Gastroesophageal sphincter (tissue), 4 donors: ENCODE measurements around the gene RAB36. TPM values are rescaled to one million over a fixed set of nuclear protein-coding genes. Genes with fewer than 3 reads are reported as not detected.
A peak's percentile ranks its signal among the peaks of the same experiment; 100 is the strongest.

Experiments used
- ATAC-seq: fragments of 150-250 bp; one replicate; pipeline ENCODE4 v1.9.1; 2016; ENCODE audit warnings: mild to moderate bottlenecking, moderate library complexity
- H3K27ac ChIP-seq, 4 donors: fragments of 200-600 bp; sonication (generic) in 3 of 4; 1 replicate in 3 of 4; 2 replicates in 1 of 4; pipeline ENCODE4 v1.5.1; 2016 to 2019
- H3K27me3 ChIP-seq: fragments of 200-600 bp; sonication (generic); one replicate; pipeline ENCODE4 v1.5.1; 2019
- H3K36me3 ChIP-seq, 2 donors: fragments of 200-600 bp; sonication (generic); one replicate each; pipeline ENCODE4 v1.5.1; 2019; ENCODE audit warnings: control low read depth in 1 of 2
- H3K4me1 ChIP-seq, 3 donors: fragments of 200-600 bp; sonication (generic); 1 replicate in 2 of 3; 2 replicates in 1 of 3; pipeline ENCODE4 v1.5.1; 2016 to 2019; ENCODE audit warnings: control low read depth in 2 of 3
- H3K4me3 ChIP-seq, 2 donors: fragments of 200-600 bp; sonication (generic); one replicate each; pipeline ENCODE4 v1.5.1; 2019; ENCODE audit warnings: mild to moderate bottlenecking in 1 of 2, moderate library complexity in 1 of 2
- H3K9me3 ChIP-seq, 3 donors: fragments of 200-600 bp; sonication (generic); one replicate each; pipeline ENCODE4 v1.5.1; 2017 to 2019; ENCODE audit warnings: control low read depth in 2 of 3
- EP300 ChIP-seq: sonication (generic); formaldehyde crosslinking; IDR thresholded peaks from one replicate; pipeline ENCODE4 v1.6.1; 2017; ENCODE audit warnings: antibody characterized with exemption, mild to moderate bottlenecking
- POLR2A ChIP-seq, 2 donors: fragments of 450-650 bp; IDR thresholded peaks; one replicate each; pipeline ENCODE4 v1.6.1; 2017; ENCODE audit warnings: antibody characterized with exemption in 2 of 2, mild to moderate bottlenecking in 2 of 2, moderate library complexity in 1 of 2
- POLR2AphosphoS5 ChIP-seq: sonication (generic); formaldehyde crosslinking; IDR thresholded peaks from one replicate; pipeline ENCODE4 v1.6.1; 2017; ENCODE audit warnings: antibody characterized with exemption
- WGBS, 2 donors: methylation state at CpG; one replicate each; pipeline ENCODE4 v1.1.5; 2018; ENCODE audit warnings: low coverage in 1 of 2; 5-methylcytosine and 5-hydroxymethylcytosine counted together
- total RNA-seq, 4 donors: library from RNA; depleted of rRNA; stranded (reverse); fragments of >200 nt; gene quantifications; one replicate each; pipeline ENCODE4 v1.1.0, GENCODE V29; 2016
- TF ChIP-seq, protein P1 (sequence below), 4 experiments: fragments of 200-600 bp in 2 of 4; fragments of 450-650 bp in 2 of 4; sonication (generic) in 1 of 4; IDR thresholded peaks; one replicate each; pipeline ENCODE4 v1.5.1; 2017 to 2019; ENCODE audit warnings: antibody characterized with exemption in 4 of 4, mild to moderate bottlenecking in 2 of 4, moderate library complexity in 2 of 4

Gene RAB36
- total RNA-seq, 4 donors from 2014 or later: 3.9 to 12.2 (median 6.7) TPM

DNA sequence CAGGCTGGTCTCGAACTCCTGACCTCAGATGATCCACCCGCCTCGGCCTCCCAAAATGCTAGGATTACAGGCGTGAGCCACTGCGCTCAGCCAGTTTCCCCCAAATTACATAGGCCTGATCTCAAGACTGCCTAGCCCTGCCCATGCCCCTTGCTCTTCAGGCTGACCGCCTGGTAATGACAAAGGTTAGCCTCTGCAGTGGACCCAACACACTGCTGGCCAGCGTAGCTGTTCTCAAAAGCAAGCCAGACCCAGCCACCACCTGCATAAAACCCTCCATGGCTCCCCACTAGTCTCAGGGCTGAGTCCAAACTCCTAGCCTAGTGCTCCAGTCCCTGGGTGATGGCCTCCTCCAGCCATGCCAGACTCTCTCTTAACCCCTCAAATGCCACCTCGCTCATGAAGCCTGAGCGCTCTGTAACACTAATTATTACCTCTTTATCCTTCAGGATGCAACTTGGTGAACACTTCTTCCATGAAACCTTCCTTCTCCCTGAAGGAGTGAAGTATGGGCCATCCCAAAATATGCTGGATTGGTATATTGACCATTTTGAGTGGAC lies 2.7 kb upstream of the RAB36 start:
- H3K36me3 ChIP-seq: no peaks in the 10 kb centered on the region
- no peaks in the 10 kb centered on the region for H3K9me3 ChIP-seq
- H3K4me1 ChIP-seq: peaks cover 0 to 52% (median 14%) of the 10 kb centered on the region in 3 donors
- peak overlapping the region in 1 of 2 donors; percentile 40 for H3K4me3 ChIP-seq
- no peaks in the 10 kb centered on the region for H3K27me3 ChIP-seq
- 96% methylated on average over 3 of the region's 9 CpGs; no CpG with 5 or more reads in 1 of the 2 donors for WGBS, 2 donors
- no peak for TF ChIP-seq EP300
- TF ChIP-seq POLR2A (IDR thresholded peaks at IDR 0.05): no peak
- TF ChIP-seq, protein P1, sequence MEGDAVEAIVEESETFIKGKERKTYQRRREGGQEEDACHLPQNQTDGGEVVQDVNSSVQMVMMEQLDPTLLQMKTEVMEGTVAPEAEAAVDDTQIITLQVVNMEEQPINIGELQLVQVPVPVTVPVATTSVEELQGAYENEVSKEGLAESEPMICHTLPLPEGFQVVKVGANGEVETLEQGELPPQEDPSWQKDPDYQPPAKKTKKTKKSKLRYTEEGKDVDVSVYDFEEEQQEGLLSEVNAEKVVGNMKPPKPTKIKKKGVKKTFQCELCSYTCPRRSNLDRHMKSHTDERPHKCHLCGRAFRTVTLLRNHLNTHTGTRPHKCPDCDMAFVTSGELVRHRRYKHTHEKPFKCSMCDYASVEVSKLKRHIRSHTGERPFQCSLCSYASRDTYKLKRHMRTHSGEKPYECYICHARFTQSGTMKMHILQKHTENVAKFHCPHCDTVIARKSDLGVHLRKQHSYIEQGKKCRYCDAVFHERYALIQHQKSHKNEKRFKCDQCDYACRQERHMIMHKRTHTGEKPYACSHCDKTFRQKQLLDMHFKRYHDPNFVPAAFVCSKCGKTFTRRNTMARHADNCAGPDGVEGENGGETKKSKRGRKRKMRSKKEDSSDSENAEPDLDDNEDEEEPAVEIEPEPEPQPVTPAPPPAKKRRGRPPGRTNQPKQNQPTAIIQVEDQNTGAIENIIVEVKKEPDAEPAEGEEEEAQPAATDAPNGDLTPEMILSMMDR (IDR thresholded peaks at IDR 0.05): no peak
- TF ChIP-seq POLR2AphosphoS5: no peak
- peak overlapping the region in 3 of 4 donors; percentile 33 to 63 (median 62) for H3K27ac ChIP-seq
- no peak for ATAC-seq

DNA sequence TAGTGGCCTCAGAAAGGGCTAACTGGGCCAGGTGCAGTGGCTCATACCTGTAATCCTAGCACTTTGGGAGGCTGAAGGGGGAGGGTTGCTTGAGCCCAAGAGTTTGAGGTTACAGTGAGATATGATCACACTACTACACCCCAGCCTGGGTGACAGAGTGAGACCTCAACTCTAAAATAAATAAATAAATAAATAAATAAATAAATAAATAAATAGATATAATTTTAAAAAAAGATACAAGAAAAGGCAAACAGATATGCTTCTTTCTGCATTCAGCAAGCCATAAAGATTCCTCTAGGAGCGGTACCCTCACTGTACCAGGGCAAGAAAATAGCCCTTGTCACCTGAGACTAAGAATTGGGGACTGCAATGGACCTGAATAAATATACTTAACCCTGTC lies 2.2 kb upstream of the RAB36 start:
- Histone ChIP-seq H3K4me1 (peaks cover 0 to 56% (median 14%) of the 10 kb centered on the region in 3 donors), H3K9me3 (no peaks in the 10 kb centered on the region), H3K27me3 (no peaks in the 10 kb centered on the region), H3K4me3 (no peak overlapping the region), H3K27ac (no peak overlapping the region), H3K36me3 (no peaks in the 10 kb centered on the region)
- TF ChIP-seq, protein P1 (IDR thresholded peaks at IDR 0.05): no peak
- TF ChIP-seq POLR2AphosphoS5: no peak
- no peak for TF ChIP-seq POLR2A (IDR thresholded peaks at IDR 0.05)
- TF ChIP-seq EP300: no peak
- 88% methylated on average over 1 of the region's 1 CpG; no CpG with 5 or more reads in 1 of the 2 donors for WGBS, 2 donors
- no peak for ATAC-seq

DNA sequence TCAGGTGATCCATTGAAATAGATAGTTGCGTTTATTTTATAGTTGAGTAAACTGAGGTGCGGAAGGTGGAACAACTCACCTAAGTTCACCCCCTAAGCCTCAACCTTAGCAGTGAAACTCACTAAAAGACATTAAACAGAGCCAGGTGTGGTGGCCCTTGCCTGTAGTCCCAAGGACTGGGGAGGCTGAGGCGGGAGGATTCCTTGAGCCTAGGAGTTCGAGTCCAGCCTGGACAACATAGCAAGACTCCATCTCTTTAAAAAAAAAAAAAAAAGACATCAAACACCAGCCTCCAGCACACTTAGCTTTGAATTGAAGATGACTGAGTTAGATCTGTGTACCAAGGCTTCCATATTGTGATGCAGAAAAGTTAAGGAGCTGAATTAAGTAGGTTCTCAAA lies 845 bp upstream of the RAB36 start:
- Histone ChIP-seq H3K36me3 (peaks cover 0 to 4% of the 10 kb centered on the region in 2 donors), H3K27ac (peak overlapping the region in 3 of 4 donors; percentile 77 to 84 (median 84)), H3K9me3 (no peaks in the 10 kb centered on the region), H3K4me3 (peak overlapping the region in 1 of 2 donors; percentile 65), H3K27me3 (no peaks in the 10 kb centered on the region), H3K4me1 (peaks cover 0 to 62% (median 14%) of the 10 kb centered on the region in 3 donors)
- 84% methylated on average over 3 of the region's 4 CpGs; no CpG with 5 or more reads in 1 of the 2 donors for WGBS, 2 donors
- TF ChIP-seq POLR2A (IDR thresholded peaks at IDR 0.05) (no peak), EP300 (no peak), POLR2AphosphoS5 (no peak)
- TF ChIP-seq, protein P1 (IDR thresholded peaks at IDR 0.05): no peak
- ATAC-seq: no peak

DNA sequence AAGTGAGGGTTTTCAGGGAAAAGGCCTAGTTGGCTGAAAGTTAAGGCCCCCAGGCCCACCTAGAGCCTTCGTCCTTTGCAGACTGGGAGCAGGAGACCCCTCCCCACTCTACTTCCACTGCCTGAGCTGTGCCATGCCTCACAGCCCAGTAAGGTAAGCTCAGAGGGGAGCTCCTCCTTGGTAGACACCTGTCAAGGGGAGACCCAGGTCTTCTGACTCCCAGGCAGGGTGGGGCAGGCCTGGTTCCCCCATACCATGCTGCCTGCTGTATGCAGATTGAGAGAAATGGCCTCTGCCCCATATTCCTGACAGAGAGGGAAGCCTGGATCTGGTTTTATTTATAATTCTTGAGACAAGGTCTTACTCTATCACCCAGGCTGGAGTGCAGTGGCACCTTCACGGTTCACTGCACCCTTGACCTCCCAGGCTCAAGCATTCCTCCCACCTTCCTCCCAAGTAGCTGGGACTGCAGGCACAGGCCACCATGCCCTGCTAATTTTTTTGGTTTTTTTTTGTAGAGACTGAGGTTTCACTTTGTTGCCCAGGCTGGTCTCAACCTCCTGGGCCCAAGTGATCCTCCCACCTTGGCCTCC lies 697 bp downstream of the RAB36 start:
- TF ChIP-seq EP300 (no peak), POLR2AphosphoS5 (no peak), POLR2A (IDR thresholded peaks at IDR 0.05) (no peak)
- TF ChIP-seq, protein P1 (IDR thresholded peaks at IDR 0.05): no peak
- Histone ChIP-seq H3K9me3 (no peaks in the 10 kb centered on the region), H3K27me3 (no peaks in the 10 kb centered on the region), H3K27ac (peak overlapping the region; percentile 4 to 84 (median 80)), H3K4me1 (peaks cover 0 to 62% (median 14%) of the 10 kb centered on the region in 3 donors), H3K4me3 (peak overlapping the region; percentile 31 to 65), H3K36me3 (peaks cover 0 to 19% of the 10 kb centered on the region in 2 donors)
- no peak for ATAC-seq
- WGBS, 2 donors: 75 to 77% methylated on average over 1 to 2 of the region's 2 CpGs
